GM12874 (cell line): ENCODE measurements around the gene TEAD1.

ENCODE experiments used
- CTCF ChIP-seq: IDR thresholded peaks from 2 replicates; pipeline ENCODE4 v1.5.1; 2011; ENCODE audit warnings: low read depth, mild to moderate bottlenecking, control low read depth, low read length, moderate library complexity; ENCODE audit not compliant: insufficient read depth

The TEAD1 gene

GRCh38 chr11:12701811-12702592 lies 27.8 kb downstream of the TEAD1 start:
- no peak for TF ChIP-seq CTCF

GRCh38 chr11:12702999-12703453 lies 28.8 kb downstream of the TEAD1 start:
- TF ChIP-seq CTCF: no peak

- TF ChIP-seq CTCF: no peak
Observed at GRCh38 chr11:12704049-12704448, 29.8 kb downstream of the TEAD1 start.

- no peak for TF ChIP-seq CTCF
Observed at GRCh38 chr11:12705874-12706273, 31.7 kb downstream of the TEAD1 start.

GRCh38 chr11:12706545-12707499 lies 32.6 kb downstream of the TEAD1 start:
- no peak for TF ChIP-seq CTCF

- TF ChIP-seq CTCF: no peak
Observed at GRCh38 chr11:12707500-12707880, 33.3 kb downstream of the TEAD1 start.

GRCh38 chr11:12711496-12711895 lies 37.3 kb downstream of the TEAD1 start:
- no peak for TF ChIP-seq CTCF
